CD4-positive, alpha-beta T cell treated with Interleukin-10 for 1 hour (primary cell): ENCODE results near the gene SGIP1.
"Not testable (repeated sequence)": the region's sequence is repeated elsewhere in the genome, so short reads cannot be mapped to it uniquely, and the experiment has no call there.

Experiments used
- DNase-seq: peaks from one replicate; pipeline ENCODE4 v3.0.0-alpha.2; 2020

Gene SGIP1

GRCh38 chr1:66685265-66685664 lies 151.3 kb downstream of the SGIP1 start:
- no peak for DNase-seq

GRCh38 chr1:66685670-66686069 lies 151.7 kb downstream of the SGIP1 start:
- DNase-seq: no peak

- no peak for DNase-seq
Observed at GRCh38 chr1:66686406-66686805, 152.5 kb downstream of the SGIP1 start.

- DNase-seq: no peak
Observed at GRCh38 chr1:66687358-66687757, 153.4 kb downstream of the SGIP1 start.

GRCh38 chr1:66690666-66691381 lies 156.9 kb downstream of the SGIP1 start:
- DNase-seq: no peak

- DNase-seq: no peak
Observed at GRCh38 chr1:66692681-66693080, 158.7 kb downstream of the SGIP1 start.

- no peak for DNase-seq
Observed at GRCh38 chr1:66693856-66694255, 159.9 kb downstream of the SGIP1 start.

GRCh38 chr1:66695116-66695515 lies 161.2 kb downstream of the SGIP1 start:
- DNase-seq: no peak

- DNase-seq: no peak
Observed at GRCh38 chr1:66696771-66697170, 162.8 kb downstream of the SGIP1 start.

- no peak for DNase-seq
Observed at GRCh38 chr1:66699213-66699612, 165.3 kb downstream of the SGIP1 start.

GRCh38 chr1:66704177-66704875 lies 170.4 kb downstream of the SGIP1 start:
- DNase-seq: no peak

GRCh38 chr1:66705110-66705509 lies 171.2 kb downstream of the SGIP1 start:
- DNase-seq: no peak

- DNase-seq: no peak
Observed at GRCh38 chr1:66711420-66711819, 177.5 kb downstream of the SGIP1 start.

GRCh38 chr1:66712839-66713238 lies 178.9 kb downstream of the SGIP1 start:
- no peak for DNase-seq

- DNase-seq: no peak
Observed at GRCh38 chr1:66723985-66724384, 190.0 kb downstream of the SGIP1 start.

GRCh38 chr1:66725885-66726665 lies 192.1 kb downstream of the SGIP1 start:
- peak; percentile 66 for DNase-seq

- no peak for DNase-seq
Observed at GRCh38 chr1:66728021-66728420, 194.1 kb downstream of the SGIP1 start.

GRCh38 chr1:66728716-66729115 lies 194.8 kb downstream of the SGIP1 start:
- not testable (repeated sequence) for DNase-seq

GRCh38 chr1:66729119-66729518 lies 195.2 kb downstream of the SGIP1 start:
- peak; percentile 3 for DNase-seq

GRCh38 chr1:66729523-66729922 lies 195.6 kb downstream of the SGIP1 start:
- DNase-seq: no peak

GRCh38 chr1:66730462-66730861 lies 196.5 kb downstream of the SGIP1 start:
- DNase-seq: no peak

GRCh38 chr1:66731170-66731865 lies 197.4 kb downstream of the SGIP1 start:
- no peak for DNase-seq
